OCI-LY7 (cell line): ENCODE measurements around the gene ATP6V1D.

Experiments
- CTCF ChIP-seq: fragments of 200-600 bp; sonication (generic); conservative IDR thresholded peaks from 2 replicates; pipeline ENCODE4 v1.5.1; 2014; ENCODE audit warnings: mild to moderate bottlenecking, antibody characterized with exemption, low read length, moderate library complexity, mixed read lengths
- EZH2phosphoT487 ChIP-seq: fragments of 200-600 bp; sonication (generic); IDR thresholded peaks from 2 replicates; pipeline ENCODE4 v1.6.1; 2018; ENCODE audit warnings: low read depth, borderline replicate concordance, mild to moderate bottlenecking, mixed run types, antibody characterized with exemption, low read length, moderate library complexity, mixed read lengths

GRCh38 chr14:67373347-67373746, 13.7 kb upstream of the ATP6V1D start:
- TF ChIP-seq CTCF (0 out of 2 replicates have a peak, but pooled peaks have one; percentile 13), EZH2phosphoT487 (no peak)
